Activated CD8-positive, alpha-beta T cell treated with anti-CD3 and anti-CD28 coated beads for 36 hours (primary cell): ENCODE data around the gene NMNAT3. TPM values are rescaled to one million over a fixed set of nuclear protein-coding genes. Genes with fewer than 3 reads are reported as not detected.

Experiments used
- ATAC-seq: fragments of 200-7000 bp; cut with Tn5 transposase; one replicate; pipeline ENCODE4 v1.10.0; 2021; ENCODE audit warnings: mild to moderate bottlenecking, moderate library complexity
- CTCF ChIA-PET: fragments of 350-600 bp; sonication (Branson Sonifier 250); formaldehyde crosslinking; loops from one replicate; lab custom pipeline; 2021; ENCODE audit warnings: antibody characterized with exemption; lab: Charles Lee
- POLR2A ChIA-PET: fragments of 350-600 bp; sonication (Branson Sonifier 250); formaldehyde crosslinking; loops from one replicate; lab custom pipeline; 2021; ENCODE audit warnings: antibody characterized with exemption; lab: Charles Lee
- DNase-seq: peaks from one replicate; pipeline ENCODE4 v3.0.0-alpha.2; 2020
- H3K27ac Mint-ChIP-seq: one replicate; pipeline ENCODE4 v1.8.0; 2021; ENCODE audit warnings: mild to moderate bottlenecking, mixed read lengths
- H3K27me3 Mint-ChIP-seq: one replicate; pipeline ENCODE4 v1.8.0; 2021; ENCODE audit warnings: mixed read lengths
- H3K36me3 Mint-ChIP-seq: one replicate; pipeline ENCODE4 v1.8.0; 2021; ENCODE audit warnings: low read depth, mixed read lengths
- H3K4me1 Mint-ChIP-seq: one replicate; pipeline ENCODE4 v1.8.0; 2021; ENCODE audit warnings: low read depth, mixed read lengths
- H3K4me3 Mint-ChIP-seq: one replicate; pipeline ENCODE4 v1.8.0; 2021; ENCODE audit warnings: mild to moderate bottlenecking, moderate library complexity, mixed read lengths
- H3K9me3 Mint-ChIP-seq: one replicate; pipeline ENCODE4 v1.8.0; 2021; ENCODE audit warnings: mixed read lengths
- CTCF ChIP-seq: fragments of 200-600 bp; IDR thresholded peaks from one replicate; pipeline ENCODE4 v1.8.0; 2022; ENCODE audit warnings: antibody characterized with exemption, mild to moderate bottlenecking
- intact Hi-C: fragments of 100-400 bp; cut with micrococcal nuclease; formaldehyde crosslinking; loops from one replicate; pipeline ENCODE4 v1.10.0; 2022
- total RNA-seq, 2 experiments: library from RNA; stranded (reverse); gene quantifications; one replicate each; pipeline ENCODE4 v1.2.3, GENCODE V29; 2021

The NMNAT3 gene
- total RNA-seq, 2 experiments from 2014 or later: 4.3 to 4.5 TPM

- DNase-seq (no peak), ATAC-seq (no peak)
- Mint-ChIP-seq H3K27ac (no peak overlapping the region), H3K36me3 (no peaks in the 10 kb centered on the region), H3K4me1 (no peaks in the 10 kb centered on the region), H3K4me3 (no peak overlapping the region), H3K9me3 (no peaks in the 10 kb centered on the region), H3K27me3 (no peaks in the 10 kb centered on the region)
- no peak for TF ChIP-seq CTCF
- intact Hi-C loops: no loop called here
- ChIA-PET POLR2A (no interaction called here), CTCF (no interaction called here)
These were observed 17.2 kb upstream of the NMNAT3 start for GRCh38 chr3:139695007-139695406.

GRCh38 chr3:139694542-139694941 lies 16.8 kb upstream of the NMNAT3 start:
- Mint-ChIP-seq H3K27ac (no peak overlapping the region), H3K4me1 (no peaks in the 10 kb centered on the region), H3K27me3 (peaks cover 2% of the 10 kb centered on the region), H3K9me3 (no peaks in the 10 kb centered on the region), H3K36me3 (no peaks in the 10 kb centered on the region), H3K4me3 (no peak overlapping the region)
- intact Hi-C loops: no loop called here
- ChIA-PET POLR2A (no interaction called here), CTCF (no interaction called here)
- no peak for TF ChIP-seq CTCF
- ATAC-seq (no peak), DNase-seq (no peak)

- Mint-ChIP-seq H3K9me3 (no peaks in the 10 kb centered on the region), H3K4me1 (no peaks in the 10 kb centered on the region), H3K27ac (no peak overlapping the region), H3K4me3 (no peak overlapping the region), H3K36me3 (no peaks in the 10 kb centered on the region), H3K27me3 (peaks cover 5% of the 10 kb centered on the region)
- ChIA-PET CTCF (no interaction called here), POLR2A (no interaction called here)
- no peak for TF ChIP-seq CTCF
- intact Hi-C loops: no loop called here
- no peak for ATAC-seq
- DNase-seq: no peak
These were observed 13.8 kb upstream of the NMNAT3 start for GRCh38 chr3:139691619-139692018.

GRCh38 chr3:139689708-139690228 lies 12.0 kb upstream of the NMNAT3 start:
- ChIA-PET CTCF (no interaction called here), POLR2A (no interaction called here)
- H3K27me3 Mint-ChIP-seq: peaks cover 7% of the 10 kb centered on the region
- no peaks in the 10 kb centered on the region for H3K4me1 Mint-ChIP-seq
- no peak for TF ChIP-seq CTCF
- H3K27ac Mint-ChIP-seq: no peak overlapping the region
- H3K9me3 Mint-ChIP-seq: no peaks in the 10 kb centered on the region
- DNase-seq: no peak
- H3K4me3 Mint-ChIP-seq: no peak overlapping the region
- ATAC-seq: no peak
- no peaks in the 10 kb centered on the region for H3K36me3 Mint-ChIP-seq
- intact Hi-C loops: no loop called here

- no peak for DNase-seq
- Mint-ChIP-seq H3K36me3 (no peaks in the 10 kb centered on the region), H3K27me3 (peaks cover 7% of the 10 kb centered on the region), H3K4me1 (no peaks in the 10 kb centered on the region), H3K9me3 (no peaks in the 10 kb centered on the region), H3K27ac (no peak overlapping the region), H3K4me3 (no peak overlapping the region)
- no peak for ATAC-seq
- TF ChIP-seq CTCF: no peak
- intact Hi-C loops: no loop called here
- ChIA-PET CTCF (no interaction called here), POLR2A (no interaction called here)
These were observed 11.3 kb upstream of the NMNAT3 start for GRCh38 chr3:139689122-139689521.
